Esophagus muscularis mucosa (tissue), 4 donors: ENCODE data around the gene CEP170. TPM values are rescaled to one million over a fixed set of nuclear protein-coding genes. Genes with fewer than 3 reads are reported as not detected.
"Not testable (repeated sequence)": the region's sequence is repeated elsewhere in the genome, so short reads cannot be mapped to it uniquely, and the experiment has no call there.

Experiments
- DNase-seq: peaks from one replicate; pipeline ENCODE4 v3.0.0-alpha.2; 2017; ENCODE audit errors: extremely low spot score
- H3K27ac ChIP-seq, 4 donors: fragments of 200-600 bp; sonication (generic); replicated peaks in 1 of 4; 1 replicate in 3 of 4; 2 replicates in 1 of 4; pipeline ENCODE4 v1.5.1; 2016 to 2019; ENCODE audit warnings: mild to moderate bottlenecking in 1 of 4
- H3K27me3 ChIP-seq, 4 donors: fragments of 200-600 bp; sonication (generic); one replicate each; pipeline versions ENCODE4 v1.5.1 to v1.6.0; 2016 to 2019
- H3K36me3 ChIP-seq, 4 donors: fragments of 200-600 bp; sonication (generic); one replicate each; pipeline ENCODE4 v1.5.1; 2016 to 2019
- H3K4me1 ChIP-seq, 4 donors: fragments of 200-600 bp; sonication (generic); one replicate each; pipeline ENCODE4 v1.5.1; 2016 to 2019
- H3K4me3 ChIP-seq, 4 donors: fragments of 200-600 bp; sonication (generic); 1 replicate in 2 of 4; 2 replicates in 2 of 4; pipeline ENCODE4 v1.5.1; 2016 to 2019; ENCODE audit warnings: mild to moderate bottlenecking in 4 of 4, moderate library complexity in 1 of 4
- H3K9me3 ChIP-seq, 4 donors: fragments of 200-600 bp; sonication (generic); 1 replicate in 3 of 4; 2 replicates in 1 of 4; pipeline ENCODE4 v1.5.1; 2016 to 2019
- CTCF ChIP-seq, 3 experiments: fragments of 200-600 bp in 2 of 3; fragments of 450-650 bp in 1 of 3; sonication (generic) in 2 of 3; IDR thresholded peaks; one replicate each; pipeline ENCODE4 v1.5.1; 2017 to 2019; ENCODE audit warnings: antibody characterized with exemption in 3 of 3, mild to moderate bottlenecking in 2 of 3, moderate library complexity in 1 of 3
- EP300 ChIP-seq: sonication (generic); formaldehyde crosslinking; IDR thresholded peaks from one replicate; pipeline ENCODE4 v1.6.1; 2017; ENCODE audit warnings: antibody characterized with exemption
- POLR2A ChIP-seq: fragments of 450-650 bp; IDR thresholded peaks from one replicate; pipeline ENCODE4 v1.6.1; 2017; ENCODE audit warnings: antibody characterized with exemption, moderate library complexity, mild to moderate bottlenecking, low read depth
- POLR2AphosphoS5 ChIP-seq, 2 donors: sonication (generic); formaldehyde crosslinking; IDR thresholded peaks; one replicate each; pipeline ENCODE4 v1.6.1; 2017; ENCODE audit warnings: antibody characterized with exemption in 2 of 2
- WGBS: methylation state at CpG from one replicate; pipeline ENCODE4 v1.1.5; 2018; 5-methylcytosine and 5-hydroxymethylcytosine counted together
- intact Hi-C: fragments of 100-400 bp; cut with DNase I; formaldehyde crosslinking; loops from one replicate; pipeline ENCODE4 v1.15.1; 2023
- total RNA-seq, 4 donors: library from RNA; depleted of rRNA; stranded (reverse); fragments of >200 nt; gene quantifications; one replicate each; pipeline versions ENCODE4 v1.1.0 to v1.2.1, GENCODE V29; 2016

Gene CEP170
- total RNA-seq, 4 donors from 2014 or later: 22.2 to 36.0 (median 30.9) TPM

- Histone ChIP-seq H3K36me3 (peaks cover 0 to 32% (median 13%) of the 10 kb centered on the region in 4 donors), H3K27me3 (no peaks in the 10 kb centered on the region), H3K4me3 (no peak overlapping the region), H3K9me3 (no peaks in the 10 kb centered on the region), H3K4me1 (peaks cover 0 to 7% (median 4%) of the 10 kb centered on the region in 4 donors), H3K27ac (no peak overlapping the region)
- intact Hi-C loops: no loop called here
- TF ChIP-seq POLR2A (no peak), EP300 (no peak), CTCF (IDR thresholded peaks at IDR 0.05) (no peak), POLR2AphosphoS5 (IDR thresholded peaks at IDR 0.05) (no peak)
- DNase-seq: no peak
Measured at GRCh38 chr1:243218059-243218458, 37.0 kb downstream of the CEP170 start.

DNA sequence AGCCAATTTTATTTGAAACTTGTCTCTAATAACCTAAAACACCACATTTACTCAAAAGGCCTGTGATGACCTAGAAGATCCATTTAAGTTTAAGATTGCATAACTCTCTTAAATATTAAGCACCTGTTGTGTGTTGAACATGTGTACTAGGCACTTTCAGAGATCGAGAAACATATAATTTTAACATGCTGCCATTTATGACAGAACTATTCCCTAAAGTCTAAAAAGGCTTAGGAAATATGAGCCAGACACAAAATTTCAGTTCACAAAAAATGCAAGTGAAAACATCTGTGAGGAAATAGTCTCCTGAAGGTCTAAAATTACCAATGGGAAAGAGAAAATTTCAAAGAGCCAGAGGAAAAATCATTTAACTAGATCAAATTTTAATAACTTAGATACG, 37.7 kb downstream of the CEP170 start:
- Histone ChIP-seq H3K4me1 (peaks cover 5 to 13% (median 8%) of the 10 kb centered on the region in 4 donors), H3K4me3 (no peak overlapping the region), H3K36me3 (peaks cover 0 to 25% (median 13%) of the 10 kb centered on the region in 4 donors), H3K27ac (no peak overlapping the region), H3K9me3 (no peaks in the 10 kb centered on the region), H3K27me3 (no peaks in the 10 kb centered on the region)
- no peak for DNase-seq
- 82% methylated on average over 2 of the region's 2 CpGs for WGBS
- TF ChIP-seq EP300: no peak
- intact Hi-C loops: no loop called here

GRCh38 chr1:243216741-243217140, 38.3 kb downstream of the CEP170 start:
- Histone ChIP-seq H3K4me1 (peaks cover 7 to 13% (median 12%) of the 10 kb centered on the region in 4 donors), H3K9me3 (no peaks in the 10 kb centered on the region), H3K27me3 (no peaks in the 10 kb centered on the region), H3K36me3 (peaks cover 0 to 23% (median 12%) of the 10 kb centered on the region in 4 donors), H3K27ac (no peak overlapping the region), H3K4me3 (no peak overlapping the region)
- 96% methylated on average over 2 of the region's 2 CpGs for WGBS
- intact Hi-C loops: no loop called here
- no peak for TF ChIP-seq CTCF (IDR thresholded peaks at IDR 0.05)
- DNase-seq: no peak

DNA sequence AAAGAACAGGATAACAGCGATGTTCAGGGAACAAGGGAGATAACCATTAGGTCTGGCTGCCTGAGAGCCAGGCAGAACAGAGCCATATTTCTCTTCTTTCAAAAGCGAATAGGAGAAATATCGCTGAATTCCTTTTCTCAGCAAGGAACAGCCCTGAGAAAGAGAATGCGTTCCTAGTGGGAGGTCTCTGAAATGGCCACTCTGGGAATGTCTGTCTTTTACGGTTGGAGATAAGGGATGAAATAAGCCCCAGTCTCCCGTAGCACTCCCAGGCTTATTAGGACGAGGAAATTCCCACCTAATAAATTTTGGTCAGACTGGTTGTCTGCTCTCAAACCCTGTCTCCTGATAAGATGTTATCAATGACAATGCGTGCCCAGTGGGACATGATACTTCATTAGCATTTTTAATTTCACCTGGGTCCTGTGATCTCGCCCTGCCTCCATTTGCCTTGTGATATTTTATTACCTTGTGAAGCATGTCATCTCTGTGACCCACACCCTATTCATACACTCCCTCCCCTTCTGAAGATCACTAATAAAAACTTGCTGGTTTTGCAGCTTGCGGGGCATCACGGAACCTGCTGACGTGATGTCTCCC, 39.7 kb downstream of the CEP170 start:
- DNase-seq, H3K27me3 ChIP-seq, H3K9me3 ChIP-seq, intact Hi-C loops, H3K27ac ChIP-seq, H3K4me3 ChIP-seq: not testable (repeated sequence)
- Histone ChIP-seq H3K36me3 (peaks cover 0 to 11% (median 4%) of the 10 kb centered on the region in 4 donors), H3K4me1 (peaks cover 7 to 13% (median 12%) of the 10 kb centered on the region in 4 donors)
- WGBS: 87% methylated on average over 12 of the region's 12 CpGs

DNA sequence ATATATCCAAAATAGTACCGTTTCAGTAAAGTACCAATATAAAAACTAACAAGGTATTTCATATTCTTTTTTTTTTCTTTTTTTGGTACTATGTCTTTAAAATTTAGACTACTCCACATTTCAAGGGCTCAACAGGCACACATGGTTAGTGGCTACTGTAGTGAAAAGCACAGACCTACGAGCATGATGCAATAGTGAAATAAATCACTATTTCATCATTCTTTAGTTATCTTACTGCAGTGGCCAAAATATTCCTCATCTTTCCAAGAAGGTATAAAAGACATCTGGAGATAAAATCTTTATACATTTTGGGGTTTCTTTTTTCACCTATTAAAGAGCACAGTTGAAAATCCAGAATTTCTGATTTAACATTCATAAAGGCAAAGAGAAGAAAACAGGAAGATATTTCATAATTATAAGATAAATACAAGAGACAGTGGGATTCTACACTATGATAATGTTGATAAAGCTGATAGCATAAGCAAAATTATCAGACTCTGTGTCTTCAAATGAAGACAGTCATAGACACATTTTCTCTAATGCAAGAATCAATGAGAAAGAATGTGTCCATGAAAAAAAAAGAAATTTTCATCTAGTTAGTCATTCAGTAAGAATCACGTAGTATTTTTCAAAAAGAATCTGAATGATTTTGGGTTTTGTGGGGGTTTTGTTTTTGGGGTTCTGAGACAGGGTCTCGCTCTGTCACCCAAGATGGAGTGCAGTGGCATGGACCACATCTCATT, 41.9 kb downstream of the CEP170 start:
- no peak overlapping the region for H3K4me3 ChIP-seq
- TF ChIP-seq EP300: no peak
- no peak for TF ChIP-seq POLR2AphosphoS5 (IDR thresholded peaks at IDR 0.05)
- TF ChIP-seq POLR2A: no peak
- no peak for TF ChIP-seq CTCF (IDR thresholded peaks at IDR 0.05)
- peaks cover 5 to 13% (median 12%) of the 10 kb centered on the region in 4 donors for H3K4me1 ChIP-seq
- WGBS: 68% methylated on average over 4 of the region's 4 CpGs
- intact Hi-C loops: no loop called here
- H3K36me3 ChIP-seq: peaks cover 0 to 4% (median 3%) of the 10 kb centered on the region in 4 donors
- DNase-seq: no peak
- H3K9me3 ChIP-seq: no peaks in the 10 kb centered on the region
- H3K27ac ChIP-seq: no peak overlapping the region
- no peaks in the 10 kb centered on the region for H3K27me3 ChIP-seq

DNA sequence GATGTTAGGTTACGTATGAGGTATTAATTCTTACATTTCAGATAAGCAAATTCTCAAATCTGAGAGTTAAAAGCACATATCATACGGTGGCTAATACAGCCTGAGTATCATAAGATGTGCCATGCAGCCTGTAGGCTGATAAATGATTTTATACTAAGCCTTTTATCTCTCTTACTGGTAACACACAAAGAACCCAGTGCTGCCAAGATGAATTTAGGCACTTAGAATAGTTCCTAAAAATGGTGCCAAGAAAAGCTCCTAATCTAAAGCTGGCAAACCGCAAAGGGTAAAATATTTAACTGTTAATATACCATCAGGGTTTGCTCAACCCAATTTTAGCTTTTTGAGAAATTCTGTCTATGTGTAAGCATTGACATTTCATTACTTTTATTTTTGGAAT, 43.1 kb downstream of the CEP170 start:
- WGBS: 49% methylated on average over 3 of the region's 3 CpGs
- H3K36me3 ChIP-seq, intact Hi-C loops: not testable (repeated sequence)

DNA sequence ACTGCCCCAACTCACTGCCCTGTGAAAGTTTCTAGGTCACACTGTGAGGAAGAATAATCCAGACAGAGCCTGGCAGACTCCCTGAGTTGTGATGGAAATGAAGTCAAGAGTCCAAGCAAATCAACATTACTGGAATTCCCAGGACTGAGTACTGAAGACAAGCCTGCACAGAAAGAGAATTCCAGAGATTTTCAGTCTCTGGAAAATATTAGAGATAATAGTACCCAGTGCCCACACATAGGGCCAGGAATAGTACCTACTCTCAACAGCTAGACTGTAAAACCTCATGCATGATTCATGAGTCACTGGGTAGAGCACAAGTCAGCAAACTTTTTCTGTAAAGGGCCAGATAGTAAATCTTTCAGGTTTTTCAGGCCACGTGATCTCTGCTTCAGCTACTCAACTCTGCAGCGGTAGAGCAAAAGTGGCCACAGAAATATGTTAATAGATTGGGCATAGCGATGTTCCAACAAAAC, 50.0 kb downstream of the CEP170 start:
- not testable (repeated sequence) for H3K27me3 ChIP-seq, H3K27ac ChIP-seq

More for the DNA sequence above, 43.1 kb downstream of the CEP170 start:
- not testable (repeated sequence) for H3K4me3 ChIP-seq, H3K9me3 ChIP-seq, H3K27me3 ChIP-seq, DNase-seq, H3K27ac ChIP-seq
- H3K4me1 ChIP-seq: peaks cover 5 to 13% (median 12%) of the 10 kb centered on the region in 4 donors

GRCh38 chr1:243204336-243204735, 50.7 kb downstream of the CEP170 start:
- intact Hi-C loops, H3K4me1 ChIP-seq, H3K27ac ChIP-seq, H3K36me3 ChIP-seq, H3K4me3 ChIP-seq, H3K27me3 ChIP-seq, DNase-seq, H3K9me3 ChIP-seq: not testable (repeated sequence)
- WGBS: 94% methylated on average over 1 of the region's 1 CpG

More for the DNA sequence above, 50.0 kb downstream of the CEP170 start:
- H3K4me3 ChIP-seq, H3K4me1 ChIP-seq, DNase-seq, intact Hi-C loops, H3K9me3 ChIP-seq, H3K36me3 ChIP-seq: not testable (repeated sequence)
- WGBS: 69% methylated on average over 3 of the region's 3 CpGs

DNA sequence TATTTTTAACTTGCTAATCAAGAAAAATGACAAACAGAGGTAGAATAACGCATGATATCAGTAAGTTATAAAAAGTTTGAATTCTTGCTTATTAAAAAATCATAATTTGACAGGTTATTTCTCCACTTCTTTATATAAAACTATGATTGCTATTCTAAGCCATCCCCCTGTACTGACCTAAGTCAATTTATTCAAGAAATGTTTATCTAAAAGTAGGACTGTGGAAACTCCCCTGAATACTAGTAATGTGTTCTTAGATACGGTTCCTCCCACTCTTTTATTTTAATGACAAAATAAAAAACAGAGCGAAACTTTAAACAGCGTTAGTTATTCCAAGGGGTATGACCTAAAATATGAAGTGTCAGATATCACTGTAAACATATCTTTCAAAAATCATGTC, 51.9 kb downstream of the CEP170 start:
- DNase-seq, intact Hi-C loops, H3K27me3 ChIP-seq, H3K27ac ChIP-seq, H3K4me3 ChIP-seq, H3K36me3 ChIP-seq, H3K9me3 ChIP-seq, H3K4me1 ChIP-seq: not testable (repeated sequence)
- 47% methylated on average over 4 of the region's 4 CpGs for WGBS
